GM12874 (cell line): ENCODE results near the gene PKD1L1.
A peak's percentile ranks its signal among the peaks of the same experiment; 100 is the strongest.

Source experiments
- TF ChIP-seq, protein P1 (sequence below): IDR thresholded peaks from 2 replicates; pipeline ENCODE4 v1.5.1; 2011; ENCODE audit warnings: low read depth, mild to moderate bottlenecking, control low read depth, low read length, moderate library complexity; ENCODE audit not compliant: insufficient read depth

PKD1L1 gene

DNA sequence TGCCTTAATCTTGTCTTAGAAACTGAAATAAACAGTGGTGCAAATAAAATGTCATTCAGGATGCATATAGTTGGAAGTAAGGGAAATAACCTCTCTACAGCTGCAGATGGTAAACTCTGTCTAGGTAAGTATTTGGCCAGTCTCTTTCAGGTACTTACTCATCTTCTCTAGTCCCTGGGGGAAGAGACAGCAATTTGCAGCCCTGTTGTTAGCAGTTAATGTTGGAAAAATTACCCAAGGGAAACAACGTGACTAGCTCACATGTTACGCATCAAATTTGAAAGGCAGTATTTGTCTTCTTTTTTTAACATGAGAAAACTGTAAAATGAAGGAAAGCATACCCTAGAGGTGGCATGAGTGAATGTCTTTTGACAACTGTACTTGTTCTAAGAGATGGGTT lies 34.3 kb upstream of the PKD1L1 start:
- TF ChIP-seq, protein P1, sequence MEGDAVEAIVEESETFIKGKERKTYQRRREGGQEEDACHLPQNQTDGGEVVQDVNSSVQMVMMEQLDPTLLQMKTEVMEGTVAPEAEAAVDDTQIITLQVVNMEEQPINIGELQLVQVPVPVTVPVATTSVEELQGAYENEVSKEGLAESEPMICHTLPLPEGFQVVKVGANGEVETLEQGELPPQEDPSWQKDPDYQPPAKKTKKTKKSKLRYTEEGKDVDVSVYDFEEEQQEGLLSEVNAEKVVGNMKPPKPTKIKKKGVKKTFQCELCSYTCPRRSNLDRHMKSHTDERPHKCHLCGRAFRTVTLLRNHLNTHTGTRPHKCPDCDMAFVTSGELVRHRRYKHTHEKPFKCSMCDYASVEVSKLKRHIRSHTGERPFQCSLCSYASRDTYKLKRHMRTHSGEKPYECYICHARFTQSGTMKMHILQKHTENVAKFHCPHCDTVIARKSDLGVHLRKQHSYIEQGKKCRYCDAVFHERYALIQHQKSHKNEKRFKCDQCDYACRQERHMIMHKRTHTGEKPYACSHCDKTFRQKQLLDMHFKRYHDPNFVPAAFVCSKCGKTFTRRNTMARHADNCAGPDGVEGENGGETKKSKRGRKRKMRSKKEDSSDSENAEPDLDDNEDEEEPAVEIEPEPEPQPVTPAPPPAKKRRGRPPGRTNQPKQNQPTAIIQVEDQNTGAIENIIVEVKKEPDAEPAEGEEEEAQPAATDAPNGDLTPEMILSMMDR, result no peak

DNA sequence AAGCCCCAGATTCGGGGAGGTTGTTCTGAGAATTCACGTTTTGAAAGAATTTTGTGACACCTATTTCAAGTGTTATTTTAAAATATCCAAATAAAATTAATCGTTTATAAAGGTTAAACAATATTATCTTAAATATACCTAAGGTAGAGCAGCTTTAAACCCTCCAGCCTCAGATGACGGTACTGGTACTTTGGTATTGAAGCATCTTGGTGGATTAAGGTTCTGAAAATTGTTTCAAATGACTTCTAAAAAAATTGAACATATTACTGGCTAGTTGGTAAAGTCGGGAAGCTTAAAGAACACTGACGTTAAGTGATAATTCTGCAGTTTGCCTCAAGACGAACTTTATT lies 31.5 kb upstream of the PKD1L1 start:
- TF ChIP-seq, protein P1, result no peak

DNA sequence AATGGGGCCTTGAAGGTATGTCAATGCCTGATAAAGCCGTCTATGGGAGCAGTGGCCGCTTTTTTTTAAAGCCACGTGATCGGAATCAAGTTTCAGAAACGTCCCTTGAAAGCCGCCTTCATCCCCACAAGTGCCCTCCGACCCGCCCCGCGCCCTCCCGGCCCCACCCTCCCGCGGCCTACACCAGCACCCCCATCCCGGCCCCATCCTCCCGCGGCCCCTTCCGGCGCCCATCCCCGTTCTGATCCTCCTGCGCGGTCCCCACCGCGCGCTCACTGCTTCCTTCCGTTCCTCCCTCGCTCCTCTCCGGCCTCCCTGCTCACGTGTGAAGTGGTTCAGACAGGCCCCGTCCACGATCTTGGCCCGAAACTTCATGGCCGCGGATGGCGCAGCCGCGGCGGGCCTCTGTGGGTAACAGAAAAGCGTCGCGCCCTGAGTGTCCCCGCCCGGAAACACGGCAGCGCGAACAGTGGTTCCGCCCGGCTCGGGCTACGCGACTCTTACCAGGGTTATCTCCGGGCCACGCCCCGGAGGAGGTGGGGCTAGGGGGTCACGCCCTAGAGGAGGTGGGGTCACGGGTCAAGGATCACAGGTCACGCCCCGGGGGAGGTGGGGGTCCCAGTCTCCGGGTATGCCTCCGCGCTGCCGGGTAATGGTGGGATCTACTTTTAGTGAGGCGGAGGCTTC lies 31.0 kb upstream of the PKD1L1 start, which contains the start of gene HUS1:
Gene HUS1, minus strand, starts transcription at position 471 of the 687 bp plus-strand sequence. Its CDS starts 96 bp downstream, at position 375.
- TF ChIP-seq, protein P1, result no peak

DNA sequence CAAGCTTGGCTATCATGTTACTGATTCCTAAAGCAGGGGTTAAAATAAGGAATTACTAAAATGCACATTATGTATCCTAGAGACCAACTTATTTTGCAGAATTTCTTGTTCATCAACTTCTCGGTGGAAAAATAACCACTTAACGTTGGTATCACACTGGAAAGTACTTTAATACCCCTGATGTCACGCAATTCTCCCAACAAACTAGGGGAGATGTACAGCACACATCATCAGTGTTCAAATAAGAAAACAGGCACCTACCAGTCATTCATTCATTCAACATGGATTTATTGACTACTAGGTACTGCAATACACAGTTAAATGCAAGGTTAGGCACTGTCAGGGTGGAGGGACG lies 30.5 kb upstream of the PKD1L1 start:
- TF ChIP-seq, protein P1, result no peak

DNA sequence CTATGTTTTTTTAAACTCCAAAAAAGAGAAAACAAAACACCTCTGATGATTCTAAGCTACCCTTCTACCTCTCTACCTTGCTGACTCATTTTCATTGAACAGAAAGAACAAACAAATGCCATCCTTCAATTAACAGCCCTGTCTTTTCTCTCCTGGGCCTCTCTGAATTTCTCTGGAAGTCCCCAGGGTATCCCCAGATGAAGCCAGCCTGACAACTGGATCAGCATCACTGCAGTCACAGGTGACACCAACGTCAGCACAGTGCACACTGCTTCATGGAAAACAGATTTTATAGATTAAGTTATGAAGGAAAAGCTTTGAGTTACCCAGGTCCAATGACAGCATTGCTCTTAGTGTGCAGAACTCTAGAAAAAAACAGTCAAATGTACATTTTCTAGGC lies 25.5 kb upstream of the PKD1L1 start:
- TF ChIP-seq, protein P1, result no peak

DNA sequence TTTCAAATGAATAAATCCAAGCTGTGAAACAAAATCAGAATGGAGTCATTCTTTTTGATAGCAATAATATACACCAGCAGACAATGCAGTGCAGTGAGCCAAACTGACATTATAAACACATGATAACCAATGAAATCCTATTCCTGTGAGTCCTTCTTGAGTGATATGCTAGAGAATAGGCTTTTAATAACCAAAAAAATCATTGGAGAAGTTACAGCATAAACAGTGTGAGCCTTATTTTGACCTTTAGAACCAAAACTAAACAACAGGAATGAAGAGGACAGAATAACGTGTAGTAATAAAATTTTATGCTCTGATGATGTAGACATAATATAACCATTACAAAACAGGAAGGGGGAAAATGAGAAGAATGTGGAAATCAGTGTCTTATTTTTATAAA lies 22.5 kb upstream of the PKD1L1 start:
- TF ChIP-seq, protein P1, result no peak

DNA sequence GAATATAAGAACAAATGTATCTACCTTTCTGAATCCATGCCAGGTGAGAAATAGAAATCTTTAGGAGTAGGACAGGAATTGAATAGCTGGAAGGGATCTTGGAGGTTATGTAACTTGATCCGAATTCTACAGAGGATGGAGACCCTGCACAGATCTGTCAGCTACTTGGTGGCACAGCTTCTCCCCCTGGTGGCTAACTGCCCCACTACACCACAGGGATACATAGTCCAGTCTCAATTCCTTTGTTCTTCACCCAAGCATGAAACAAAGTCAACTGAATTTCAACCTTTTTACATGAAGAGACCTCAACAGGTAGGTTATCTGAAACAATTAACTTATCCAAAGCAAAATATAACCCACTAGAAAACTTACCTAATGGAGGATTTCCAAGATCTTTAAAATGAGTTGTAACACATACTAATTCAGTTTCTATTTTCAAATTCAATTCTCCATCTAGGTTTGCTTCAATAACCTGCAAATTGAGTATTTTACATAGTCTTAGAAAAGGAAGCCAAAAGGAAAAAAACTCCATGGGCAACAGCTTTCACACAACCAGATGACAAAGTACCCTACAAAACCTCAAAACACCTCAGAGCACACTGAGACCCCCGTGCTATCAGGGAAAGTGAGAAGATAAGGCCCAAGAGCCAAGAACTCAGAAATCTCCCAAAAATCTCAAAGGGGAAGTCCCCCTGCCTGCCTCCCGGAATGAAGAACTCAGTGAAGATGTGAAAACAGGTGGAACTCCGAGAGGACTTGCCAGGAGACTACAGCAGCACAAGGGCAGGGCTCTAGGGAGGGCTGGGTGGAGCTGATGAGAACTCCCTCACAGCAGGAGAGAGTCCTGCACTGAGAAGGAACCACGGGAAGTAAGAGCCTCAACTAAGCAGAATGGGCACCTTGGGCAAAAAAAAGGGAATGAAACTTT lies 20.8 kb upstream of the PKD1L1 start:
- TF ChIP-seq, protein P1, result peak; percentile 84
